Uterus (tissue), 4 donors: ENCODE results near the gene PSMG4. TPM values are rescaled to one million over a fixed set of nuclear protein-coding genes. Genes with fewer than 3 reads are reported as not detected.

Experiments used
- DNase-seq, 2 donors: peaks; one replicate each; pipeline ENCODE4 v3.0.0-alpha.2; 2019 to 2020
- H3K27ac ChIP-seq, 2 donors: fragments of 200-600 bp; sonication (generic); 1 replicate in 1 of 2; 2 replicates in 1 of 2; pipeline ENCODE4 v1.5.1; 2016 to 2018
- H3K27me3 ChIP-seq, 2 donors: fragments of 200-600 bp; sonication (generic); one replicate each; pipeline ENCODE4 v1.5.1; 2018 to 2019; ENCODE audit warnings: control low read depth in 1 of 2
- H3K36me3 ChIP-seq, 2 donors: fragments of 200-600 bp; sonication (generic); one replicate each; pipeline ENCODE4 v1.5.1; 2019; ENCODE audit warnings: control low read depth in 1 of 2
- H3K4me1 ChIP-seq, 2 donors: fragments of 200-600 bp; sonication (generic); one replicate each; pipeline ENCODE4 v1.5.1; 2018 to 2019; ENCODE audit warnings: control low read depth in 1 of 2
- H3K4me3 ChIP-seq, 2 donors: fragments of 200-600 bp; sonication (generic); 1 replicate in 1 of 2; 2 replicates in 1 of 2; pipeline ENCODE4 v1.5.1; 2018 to 2019; ENCODE audit warnings: mild to moderate bottlenecking in 1 of 2
- H3K9me3 ChIP-seq, 2 donors: fragments of 200-600 bp; sonication (generic); one replicate each; pipeline ENCODE4 v1.5.1; 2019; ENCODE audit warnings: control low read depth in 1 of 2
- CTCF ChIP-seq, 4 experiments: fragments of 200-600 bp in 2 of 4; fragments of 450-650 bp in 2 of 4; sonication (generic) in 2 of 4; IDR thresholded peaks; one replicate each; pipeline ENCODE4 v1.5.1; 2016 to 2019; ENCODE audit warnings: antibody characterized with exemption in 4 of 4, mild to moderate bottlenecking in 2 of 4, moderate library complexity in 1 of 4
- POLR2A ChIP-seq, 2 donors: fragments of 450-650 bp; IDR thresholded peaks; one replicate each; pipeline ENCODE4 v1.6.1; 2016; ENCODE audit warnings: antibody characterized with exemption in 2 of 2, mild to moderate bottlenecking in 1 of 2, moderate library complexity in 1 of 2
- intact Hi-C: fragments of 100-400 bp; cut with DNase I; formaldehyde crosslinking; loops from one replicate; pipeline ENCODE4 v1.15.1; 2023; ENCODE audit warnings: low total_unique reads
- total RNA-seq, 4 donors: library from RNA; depleted of rRNA in 3 of 4; stranded (reverse); fragments of >200 nt in 3 of 4; gene quantifications; one replicate each; pipeline versions ENCODE4 v1.1.0 to v1.2.4, GENCODE V29; 2014 to 2023
- donor health status: DM: yes; HTN: yes; CAD: no.

The PSMG4 gene
- total RNA-seq, 4 donors from 2014 or later: 13.1 to 49.4 (median 28.0) TPM

GRCh38 chr6:3309391-3310050 is 50.8 kb downstream of the PSMG4 start:
- H3K4me1 ChIP-seq: no peaks in the 10 kb centered on the region
- TF ChIP-seq CTCF (IDR thresholded peaks at IDR 0.05) (no peak), POLR2A (IDR thresholded peaks at IDR 0.05) (no peak)
- H3K9me3 ChIP-seq: no peaks in the 10 kb centered on the region
- DNase-seq: no peak
- H3K27me3 ChIP-seq: no peaks in the 10 kb centered on the region
- no peak overlapping the region for H3K27ac ChIP-seq
- H3K4me3 ChIP-seq: no peak overlapping the region
- H3K36me3 ChIP-seq: no peaks in the 10 kb centered on the region
- intact Hi-C loops: no loop called here

GRCh38 chr6:3310051-3310448 is 51.3 kb downstream of the PSMG4 start:
- Histone ChIP-seq H3K4me3 (no peak overlapping the region), H3K36me3 (no peaks in the 10 kb centered on the region), H3K27me3 (no peaks in the 10 kb centered on the region), H3K27ac (no peak overlapping the region), H3K4me1 (no peaks in the 10 kb centered on the region), H3K9me3 (no peaks in the 10 kb centered on the region)
- intact Hi-C loops: no loop called here
- TF ChIP-seq POLR2A (IDR thresholded peaks at IDR 0.05) (no peak), CTCF (IDR thresholded peaks at IDR 0.05) (no peak)
- DNase-seq: peak in 1 of 2 donors; percentile 9

GRCh38 chr6:3310703-3311102 is 52.0 kb downstream of the PSMG4 start:
- TF ChIP-seq POLR2A (IDR thresholded peaks at IDR 0.05) (no peak), CTCF (IDR thresholded peaks at IDR 0.05) (no peak)

GRCh38 chr6:3311826-3312225 is 53.1 kb downstream of the PSMG4 start:
- Histone ChIP-seq H3K27me3 (no peaks in the 10 kb centered on the region), H3K36me3 (no peaks in the 10 kb centered on the region), H3K27ac (no peak overlapping the region), H3K9me3 (no peaks in the 10 kb centered on the region), H3K4me3 (no peak overlapping the region), H3K4me1 (no peaks in the 10 kb centered on the region)
- peak in 1 of 2 donors; percentile 3 for DNase-seq
- intact Hi-C loops: no loop called here
- TF ChIP-seq POLR2A (IDR thresholded peaks at IDR 0.05) (no peak), CTCF (IDR thresholded peaks at IDR 0.05) (no peak)

More at GRCh38 chr6:3310703-3311102, 52.0 kb downstream of the PSMG4 start:
- intact Hi-C loops: no loop called here
- Histone ChIP-seq H3K9me3 (no peaks in the 10 kb centered on the region), H3K27me3 (no peaks in the 10 kb centered on the region), H3K4me1 (no peaks in the 10 kb centered on the region), H3K36me3 (no peaks in the 10 kb centered on the region), H3K27ac (no peak overlapping the region), H3K4me3 (no peak overlapping the region)
- DNase-seq: peak in 1 of 2 donors; percentile 6

GRCh38 chr6:3312604-3313231 is 54.0 kb downstream of the PSMG4 start:
- no peaks in the 10 kb centered on the region for H3K27me3 ChIP-seq
- DNase-seq: peak in 1 of 2 donors; percentile 16
- no peak overlapping the region for H3K4me3 ChIP-seq
- no peaks in the 10 kb centered on the region for H3K9me3 ChIP-seq
- intact Hi-C loops: no loop called here
- TF ChIP-seq POLR2A (IDR thresholded peaks at IDR 0.05) (no peak), CTCF (IDR thresholded peaks at IDR 0.05) (no peak)
- H3K36me3 ChIP-seq: no peaks in the 10 kb centered on the region
- no peak overlapping the region for H3K27ac ChIP-seq
- no peaks in the 10 kb centered on the region for H3K4me1 ChIP-seq
